A549 (cell line): ENCODE results near the gene PARP8.

Source experiments
- KDM1A ChIP-seq: fragments of 200-600 bp; sonication (generic); IDR thresholded peaks from 2 replicates; pipeline ENCODE4 v1.6.1; 2016; ENCODE audit warnings: low read depth, mild to moderate bottlenecking
- MAZ ChIP-seq: fragments of 150-350 bp; IDR thresholded peaks from 2 replicates; pipeline ENCODE4 v1.6.1; 2014; ENCODE audit warnings: antibody characterized with exemption, low read depth, low read length, borderline replicate concordance
- TF ChIP-seq, protein P1 (sequence below): fragments of >200 bp; sonication (Bioruptor Twin); formaldehyde crosslinking; IDR thresholded peaks from 3 replicates; pipeline ENCODE4 v1.5.1; 2016

DNA sequence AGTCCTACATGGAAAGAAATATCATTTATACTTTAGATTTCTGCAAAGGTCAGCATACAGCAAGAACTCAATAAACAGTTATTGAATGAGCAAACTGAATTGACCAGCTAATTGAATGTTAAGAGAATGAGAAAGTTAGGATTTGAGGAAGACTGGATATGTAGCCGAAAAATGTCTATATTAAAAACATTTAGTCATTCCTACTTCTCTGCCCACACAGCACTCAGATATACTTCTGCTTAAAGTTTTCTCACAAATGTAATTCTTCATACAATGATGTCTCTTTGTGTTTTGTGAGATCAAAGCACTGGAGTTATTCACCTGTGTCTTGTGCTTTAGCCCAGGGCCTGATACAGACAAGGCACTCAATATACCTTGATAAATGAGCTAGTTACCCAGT is 188.6 kb downstream of the PARP8 start:
- TF ChIP-seq, protein P1, sequence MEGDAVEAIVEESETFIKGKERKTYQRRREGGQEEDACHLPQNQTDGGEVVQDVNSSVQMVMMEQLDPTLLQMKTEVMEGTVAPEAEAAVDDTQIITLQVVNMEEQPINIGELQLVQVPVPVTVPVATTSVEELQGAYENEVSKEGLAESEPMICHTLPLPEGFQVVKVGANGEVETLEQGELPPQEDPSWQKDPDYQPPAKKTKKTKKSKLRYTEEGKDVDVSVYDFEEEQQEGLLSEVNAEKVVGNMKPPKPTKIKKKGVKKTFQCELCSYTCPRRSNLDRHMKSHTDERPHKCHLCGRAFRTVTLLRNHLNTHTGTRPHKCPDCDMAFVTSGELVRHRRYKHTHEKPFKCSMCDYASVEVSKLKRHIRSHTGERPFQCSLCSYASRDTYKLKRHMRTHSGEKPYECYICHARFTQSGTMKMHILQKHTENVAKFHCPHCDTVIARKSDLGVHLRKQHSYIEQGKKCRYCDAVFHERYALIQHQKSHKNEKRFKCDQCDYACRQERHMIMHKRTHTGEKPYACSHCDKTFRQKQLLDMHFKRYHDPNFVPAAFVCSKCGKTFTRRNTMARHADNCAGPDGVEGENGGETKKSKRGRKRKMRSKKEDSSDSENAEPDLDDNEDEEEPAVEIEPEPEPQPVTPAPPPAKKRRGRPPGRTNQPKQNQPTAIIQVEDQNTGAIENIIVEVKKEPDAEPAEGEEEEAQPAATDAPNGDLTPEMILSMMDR = no peak
- no peak for TF ChIP-seq KDM1A
- TF ChIP-seq MAZ = no peak
